GM19238 (cell line): ENCODE results near the gene KMO.

Experiments used
- DNase-seq: peaks from one replicate; pipeline ENCODE4 v3.0.0; 2011; ENCODE audit warnings: low spot score; ENCODE audit not compliant: insufficient read length

The KMO gene

DNA sequence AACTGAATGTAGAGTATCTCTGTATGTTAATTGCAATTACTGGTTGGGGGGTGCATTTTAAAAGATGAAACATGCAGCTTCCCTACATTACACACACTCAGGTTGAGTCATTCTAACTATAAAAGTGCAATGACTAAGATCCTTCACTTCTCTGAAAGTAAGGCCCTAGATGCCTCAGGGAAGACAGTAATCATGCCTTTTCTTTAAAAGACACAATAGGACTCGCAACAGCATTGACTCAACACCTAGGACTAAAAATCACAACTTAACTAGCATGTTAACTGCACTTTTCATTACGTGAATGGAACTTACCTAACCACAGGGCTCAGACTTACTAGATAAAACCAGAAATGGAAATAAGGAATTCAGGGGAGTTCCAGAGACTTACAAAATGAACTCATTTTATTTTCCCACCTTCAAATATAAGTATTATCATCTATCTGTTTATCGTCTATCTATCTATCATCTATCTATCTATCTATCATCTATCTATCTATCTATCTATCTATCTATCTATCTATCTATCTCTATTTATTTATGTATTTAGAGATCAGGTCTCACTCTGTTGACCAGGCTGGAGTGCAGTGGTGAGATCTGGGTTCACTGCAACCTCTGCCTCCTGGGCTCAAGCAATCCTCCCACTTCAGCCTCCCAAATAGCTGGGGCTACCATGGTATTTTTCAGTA lies 60.2 kb downstream of the KMO start:
- no peak for DNase-seq

GRCh38 chr1:241593186-241593585 lies 61.0 kb downstream of the KMO start:
- no peak for DNase-seq

- DNase-seq = no peak
Observed at GRCh38 chr1:241596633-241597032, 64.5 kb downstream of the KMO start.

DNA sequence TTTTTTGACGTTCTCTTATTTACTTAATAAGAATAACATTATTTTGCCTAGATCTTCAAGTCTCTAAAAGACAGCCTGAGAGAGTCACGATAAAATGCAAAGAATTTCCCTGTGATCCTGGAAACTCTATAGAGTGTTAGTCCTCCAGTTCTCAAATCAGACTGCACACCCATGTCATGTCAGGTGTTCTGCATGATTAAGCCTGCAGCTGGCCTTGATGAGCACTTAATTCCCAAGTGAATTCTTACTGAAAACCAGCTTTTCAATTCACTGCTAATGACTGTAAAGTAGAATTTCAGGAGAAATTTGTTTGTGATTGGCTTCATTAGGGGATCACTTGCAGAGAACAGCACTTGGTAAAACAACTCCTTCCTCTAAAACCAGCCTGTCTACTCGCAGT lies 66.1 kb downstream of the KMO start:
- DNase-seq = no peak

GRCh38 chr1:241600496-241600901 lies 68.3 kb downstream of the KMO start:
- no peak for DNase-seq

DNA sequence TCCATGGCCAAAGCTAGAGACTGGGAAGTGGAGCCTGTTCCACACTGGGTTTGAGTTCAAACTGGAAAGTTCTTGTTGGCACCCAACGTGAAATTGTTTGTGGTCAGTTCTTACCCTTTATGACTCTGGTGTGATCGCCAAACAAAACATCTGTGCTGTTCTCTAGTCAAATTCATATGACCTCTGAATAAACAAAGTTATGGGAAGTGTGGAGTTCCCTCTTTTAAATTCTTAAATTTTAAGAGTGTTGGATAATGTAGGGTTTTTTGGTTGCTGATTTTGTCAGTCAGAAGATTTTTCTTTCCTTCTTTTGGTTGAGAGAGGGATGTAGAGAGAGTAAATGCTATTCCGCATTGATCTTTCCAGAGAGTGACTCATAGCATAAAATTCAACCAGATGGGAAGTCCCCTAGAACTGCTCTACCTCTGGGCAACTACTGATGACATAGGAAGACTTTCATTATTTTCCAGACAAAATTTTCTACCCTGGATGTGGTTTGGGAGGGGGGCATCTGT lies 71.6 kb downstream of the KMO start:
- no peak for DNase-seq

- DNase-seq = no peak
Observed at GRCh38 chr1:241605146-241605805, 73.1 kb downstream of the KMO start.

- no peak for DNase-seq
Observed at GRCh38 chr1:241606544-241606943, 74.4 kb downstream of the KMO start.

GRCh38 chr1:241607497-241607896 lies 75.3 kb downstream of the KMO start:
- no peak for DNase-seq

GRCh38 chr1:241608379-241609033 lies 76.3 kb downstream of the KMO start:
- no peak for DNase-seq

- no peak for DNase-seq
Observed at GRCh38 chr1:241610056-241610815, 78.1 kb downstream of the KMO start.

GRCh38 chr1:241611063-241611462 lies 78.9 kb downstream of the KMO start:
- DNase-seq = peak; percentile 14

DNA sequence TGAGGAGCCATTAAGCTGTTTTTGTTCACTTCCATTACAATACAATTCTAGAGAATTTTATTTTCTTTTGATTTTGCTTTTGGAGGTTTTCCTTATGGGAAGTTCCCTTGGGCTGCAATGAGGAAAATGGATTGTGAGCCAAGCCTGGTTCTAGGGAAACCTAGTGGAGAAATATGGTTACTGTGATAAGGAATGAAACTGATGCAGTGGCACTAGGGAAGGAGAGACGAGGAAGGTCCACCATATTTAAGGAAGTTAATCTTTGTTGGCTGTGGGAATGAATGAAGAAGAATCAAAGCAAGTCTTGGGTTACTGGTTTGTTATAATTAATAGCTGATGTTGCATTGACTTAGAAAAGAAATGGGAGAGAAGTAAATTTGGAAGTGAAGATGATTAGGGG lies 79.6 kb downstream of the KMO start:
- no peak for DNase-seq

- no peak for DNase-seq
Observed at GRCh38 chr1:241612533-241613477, 80.6 kb downstream of the KMO start.

GRCh38 chr1:241614144-241614543 lies 82.0 kb downstream of the KMO start:
- no peak for DNase-seq

- no peak for DNase-seq
Observed at GRCh38 chr1:241614572-241614971, 82.4 kb downstream of the KMO start.

- no peak for DNase-seq
Observed at GRCh38 chr1:241615043-241615974, 83.1 kb downstream of the KMO start.

DNA sequence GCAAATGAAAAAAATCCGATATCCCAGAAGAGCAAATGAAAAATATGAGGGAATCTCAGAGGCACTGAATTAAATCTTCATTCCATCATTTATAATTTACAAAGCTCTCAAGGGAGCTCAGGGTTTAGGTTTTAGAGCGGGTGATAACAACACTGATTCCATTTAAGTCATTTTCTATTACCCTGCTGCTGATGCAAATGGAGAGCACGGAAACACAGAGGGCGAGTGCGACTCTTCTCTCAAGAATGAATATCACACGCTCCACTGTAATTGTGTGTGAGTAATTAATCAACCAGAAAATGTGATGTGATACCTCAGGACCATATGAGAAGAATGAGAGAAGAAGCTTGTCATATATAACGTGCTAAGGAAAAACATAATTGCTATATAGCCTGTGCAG lies 85.2 kb downstream of the KMO start:
- no peak for DNase-seq

DNA sequence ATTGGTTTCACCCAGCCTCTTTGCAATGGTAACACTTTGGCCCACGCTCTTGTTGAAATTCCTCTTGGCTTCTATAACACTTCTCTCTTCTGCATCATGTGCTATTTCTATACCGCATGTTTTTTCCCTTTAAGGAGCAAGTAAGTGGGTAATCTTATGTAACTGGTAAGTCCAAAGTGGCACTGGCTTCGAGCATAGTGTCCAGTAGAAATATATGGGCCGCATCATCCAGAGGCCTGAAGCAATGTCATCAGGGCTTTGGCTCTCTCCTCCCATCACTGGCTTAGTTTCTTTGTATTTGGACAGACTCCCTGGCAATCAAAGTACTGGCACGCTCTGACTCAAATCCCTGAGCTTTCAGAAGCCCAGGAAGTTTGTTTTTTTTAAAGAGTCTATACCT lies 90.5 kb downstream of the KMO start:
- DNase-seq = no peak

DNA sequence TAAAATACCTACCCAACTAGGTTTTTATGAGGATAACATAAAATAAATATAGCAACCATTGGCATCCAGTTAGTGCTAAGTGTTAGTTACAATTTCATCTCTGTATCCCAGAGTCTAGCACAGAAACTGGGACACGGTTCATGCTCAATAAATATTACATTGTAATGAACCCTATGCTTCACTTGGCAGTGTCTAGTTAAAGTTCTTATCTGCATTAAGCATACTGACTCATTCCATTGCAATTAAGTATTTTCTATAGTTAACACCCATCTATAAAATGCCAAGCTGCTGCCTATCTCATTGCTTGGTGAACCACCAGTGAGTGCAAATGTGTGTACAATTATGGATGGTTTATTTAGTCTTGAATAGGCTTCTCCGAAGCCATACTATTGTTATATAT lies 92.8 kb downstream of the KMO start:
- DNase-seq = no peak
